ENCODE measurements around the gene SLC25A23.
A peak's percentile ranks its signal among the peaks of the same experiment; 100 is the strongest.

SLC25A23 gene

DNA sequence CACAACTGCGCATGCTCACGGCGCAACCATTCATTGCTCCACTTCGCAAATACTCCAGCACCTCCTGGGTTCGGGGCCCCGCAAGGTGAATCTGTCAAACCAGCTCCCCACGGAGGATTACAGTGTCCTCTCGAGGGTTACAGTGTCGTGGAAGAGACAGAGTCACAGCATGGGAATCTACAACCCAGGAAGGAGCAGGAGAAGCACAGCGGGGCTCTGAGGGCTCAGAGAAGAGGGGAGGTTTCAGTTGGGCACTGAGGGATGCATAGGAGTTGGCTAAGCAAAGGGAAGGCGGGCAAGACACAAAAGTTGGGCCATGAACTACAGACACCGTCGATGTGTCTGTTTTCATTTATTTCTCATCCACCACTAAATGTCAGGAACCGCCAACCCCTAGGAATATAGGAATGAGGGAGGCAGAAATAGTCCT is 65.6 kb downstream of the SLC25A23 start:
- no peak for DNase-seq

GRCh38 chr19:6393074-6393982 is 66.3 kb downstream of the SLC25A23 start, which contains the start of gene GTF2F1:
Gene GTF2F1 (minus strand): TSS chr19:6393164. CDS start chr19:6392995, 169 bp downstream.
- peak; percentile 90 for DNase-seq

DNA sequence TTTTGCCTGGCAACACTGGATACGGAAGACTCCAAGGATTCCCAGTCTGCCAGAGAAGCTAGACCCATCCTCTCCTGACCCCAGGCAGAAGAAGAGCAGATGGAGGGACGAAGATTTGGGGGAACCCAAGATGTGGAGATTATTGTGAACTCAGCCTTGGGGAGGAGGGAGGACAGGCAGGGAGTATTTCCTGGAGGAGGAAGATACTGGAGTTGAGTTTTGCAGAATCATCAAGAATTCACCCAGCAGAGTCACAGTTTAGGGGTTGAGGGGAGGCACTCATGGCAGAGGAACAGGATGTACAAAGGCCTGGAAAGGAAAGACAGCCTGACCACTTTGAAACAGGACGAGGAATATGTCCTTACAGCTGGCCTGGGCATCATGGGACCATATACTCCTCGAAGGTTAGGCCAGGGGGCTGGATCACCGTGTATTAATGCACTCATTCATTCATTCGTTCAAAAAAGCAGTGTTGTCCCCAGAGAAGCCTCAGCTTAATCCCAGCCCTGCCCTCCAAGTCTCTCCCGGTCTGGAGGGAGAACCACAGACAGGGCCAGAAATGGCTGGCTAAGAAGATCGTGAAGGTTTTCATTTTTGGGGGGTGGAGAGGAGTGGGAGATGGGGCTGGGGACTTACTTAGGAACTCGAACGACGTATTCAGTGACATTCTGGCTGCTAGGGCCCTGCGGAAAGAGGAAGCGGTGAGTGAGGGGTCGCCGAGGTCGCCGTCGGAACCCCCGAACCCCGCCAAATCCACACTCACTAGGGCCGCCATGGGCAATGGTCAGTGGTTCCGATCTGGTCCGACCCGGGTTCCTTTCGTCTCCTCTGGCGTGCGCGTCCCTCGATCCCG is 67.1 kb downstream of the SLC25A23 start:
- DNase-seq, result no peak
